ENCODE results near the gene ADRA1B.

The ADRA1B gene

DNA sequence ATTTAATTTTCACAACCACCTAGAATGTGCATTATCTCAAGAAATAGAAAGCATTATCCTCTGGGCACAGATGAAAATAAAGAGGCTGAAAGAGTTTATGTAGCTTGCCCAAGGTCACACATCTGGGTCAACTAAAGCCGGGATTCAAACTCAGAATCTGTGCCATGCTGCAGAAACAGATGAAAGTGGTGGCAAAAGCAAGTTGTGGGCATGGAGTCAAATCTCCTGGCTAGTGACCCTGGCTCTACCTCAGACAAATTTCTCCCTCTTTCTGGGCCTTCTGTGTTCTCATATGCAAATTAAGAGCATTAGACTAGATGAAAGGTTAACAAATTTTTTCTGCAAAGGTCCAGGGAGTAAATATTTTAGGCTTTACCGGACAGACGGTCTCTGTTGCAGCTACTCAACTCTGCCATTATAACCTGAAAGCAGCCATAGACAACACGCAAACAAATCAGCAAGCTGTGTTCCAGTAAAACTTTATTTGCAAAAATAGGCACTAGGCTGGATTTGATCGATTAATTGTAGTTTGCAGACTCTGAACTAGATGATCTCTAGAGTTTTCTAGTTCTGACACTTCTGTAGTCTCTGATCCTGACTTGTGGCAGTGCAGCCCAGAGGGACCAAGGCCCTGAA, 6.0 kb upstream of the ADRA1B start:
- ChIA-PET CTCF (no interaction called here), POLR2A (no interaction called here)
- DNase-seq (ENCODE audit: extremely low spot score) = no peak
- TF ChIP-seq, protein P1, sequence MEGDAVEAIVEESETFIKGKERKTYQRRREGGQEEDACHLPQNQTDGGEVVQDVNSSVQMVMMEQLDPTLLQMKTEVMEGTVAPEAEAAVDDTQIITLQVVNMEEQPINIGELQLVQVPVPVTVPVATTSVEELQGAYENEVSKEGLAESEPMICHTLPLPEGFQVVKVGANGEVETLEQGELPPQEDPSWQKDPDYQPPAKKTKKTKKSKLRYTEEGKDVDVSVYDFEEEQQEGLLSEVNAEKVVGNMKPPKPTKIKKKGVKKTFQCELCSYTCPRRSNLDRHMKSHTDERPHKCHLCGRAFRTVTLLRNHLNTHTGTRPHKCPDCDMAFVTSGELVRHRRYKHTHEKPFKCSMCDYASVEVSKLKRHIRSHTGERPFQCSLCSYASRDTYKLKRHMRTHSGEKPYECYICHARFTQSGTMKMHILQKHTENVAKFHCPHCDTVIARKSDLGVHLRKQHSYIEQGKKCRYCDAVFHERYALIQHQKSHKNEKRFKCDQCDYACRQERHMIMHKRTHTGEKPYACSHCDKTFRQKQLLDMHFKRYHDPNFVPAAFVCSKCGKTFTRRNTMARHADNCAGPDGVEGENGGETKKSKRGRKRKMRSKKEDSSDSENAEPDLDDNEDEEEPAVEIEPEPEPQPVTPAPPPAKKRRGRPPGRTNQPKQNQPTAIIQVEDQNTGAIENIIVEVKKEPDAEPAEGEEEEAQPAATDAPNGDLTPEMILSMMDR (IDR thresholded peaks at IDR 0.05; ENCODE audit: control extremely low read depth, extremely low read depth, low read depth, missing control alignments) = no peak

DNA sequence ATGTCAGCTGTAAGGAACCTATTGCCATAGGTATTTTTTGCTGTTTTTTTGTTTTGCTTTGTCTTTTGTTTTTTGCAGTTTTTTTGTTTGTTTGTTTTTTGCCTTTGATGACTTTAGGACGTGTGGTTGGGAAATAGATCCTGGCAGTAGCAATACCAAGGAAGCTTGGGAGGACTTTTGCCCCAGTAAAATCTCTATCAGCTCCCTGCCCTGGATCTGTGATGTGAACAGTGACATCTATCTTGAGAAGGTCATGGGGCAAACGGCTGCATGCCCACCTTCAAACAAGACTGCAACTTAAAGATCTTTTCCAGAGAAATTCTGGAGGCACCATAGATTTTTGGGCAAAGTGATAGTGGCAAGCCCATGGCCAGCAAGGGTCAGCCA, 5.4 kb upstream of the ADRA1B start:
- ChIA-PET POLR2A (no interaction called here), CTCF (no interaction called here)
- no peak for DNase-seq (ENCODE audit: extremely low spot score)
- TF ChIP-seq, protein P1 (IDR thresholded peaks at IDR 0.05; ENCODE audit: control extremely low read depth, extremely low read depth, low read depth, missing control alignments) = no peak

DNA sequence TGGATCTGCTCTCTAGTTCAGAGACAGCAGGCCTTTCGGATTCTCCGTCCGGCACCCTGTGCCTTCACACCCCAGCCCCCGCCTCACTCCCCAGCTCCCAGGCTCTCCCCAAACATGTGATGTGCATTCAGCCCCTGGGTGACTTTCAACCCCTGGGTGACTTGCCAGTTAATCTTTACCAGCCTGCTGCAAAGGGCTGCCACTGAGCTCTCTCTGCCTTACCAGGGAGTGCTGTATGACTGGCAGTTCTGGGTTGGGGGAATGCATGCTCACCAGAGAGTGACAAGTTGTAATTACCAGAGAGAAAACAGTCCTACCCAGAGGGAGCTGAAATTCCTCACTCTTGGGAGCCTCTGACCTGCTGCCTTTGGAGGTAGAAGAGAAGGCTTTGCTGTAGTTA, 4.9 kb upstream of the ADRA1B start:
- ChIA-PET CTCF (no interaction called here), POLR2A (no interaction called here)
- no peak for DNase-seq (ENCODE audit: extremely low spot score)
- TF ChIP-seq, protein P1 (IDR thresholded peaks at IDR 0.05; ENCODE audit: control extremely low read depth, extremely low read depth, low read depth, missing control alignments) = no peak

DNA sequence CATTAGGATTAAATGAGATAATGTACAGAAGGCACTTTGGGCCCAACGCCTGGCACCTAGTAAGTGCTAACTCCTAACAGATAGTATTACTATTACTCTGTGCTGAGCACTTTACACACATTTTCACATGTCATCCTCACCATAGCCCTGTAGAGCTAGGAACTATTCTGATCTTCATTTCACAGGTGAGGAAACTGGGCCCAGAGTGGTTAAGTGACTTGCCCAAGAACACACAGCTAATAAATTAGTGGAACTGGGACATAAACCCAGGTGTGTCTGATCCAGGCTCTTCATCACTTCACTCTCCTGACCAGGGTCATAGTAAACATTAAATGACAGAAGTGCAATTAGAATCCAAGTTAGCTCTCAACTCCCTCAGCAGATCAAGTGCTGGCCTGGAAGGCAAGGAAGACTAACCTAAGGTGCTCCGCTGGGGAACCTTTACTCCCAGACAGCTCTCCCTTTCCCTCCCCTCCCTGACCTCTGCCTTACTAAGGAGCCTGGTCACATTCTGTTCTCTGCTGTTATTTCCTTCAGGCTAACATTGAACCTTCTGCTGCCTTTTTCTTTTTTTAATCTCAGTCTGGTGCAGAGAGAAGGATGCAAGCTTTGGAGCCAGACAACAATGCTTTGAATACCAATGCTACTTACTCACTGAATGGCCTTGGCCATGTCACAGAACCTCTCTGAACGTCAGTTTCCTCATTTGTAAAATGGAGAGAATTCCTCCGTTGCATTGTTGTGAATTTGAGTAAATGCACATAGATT, 4.1 kb upstream of the ADRA1B start:
- no peak for DNase-seq (ENCODE audit: extremely low spot score)

DNA sequence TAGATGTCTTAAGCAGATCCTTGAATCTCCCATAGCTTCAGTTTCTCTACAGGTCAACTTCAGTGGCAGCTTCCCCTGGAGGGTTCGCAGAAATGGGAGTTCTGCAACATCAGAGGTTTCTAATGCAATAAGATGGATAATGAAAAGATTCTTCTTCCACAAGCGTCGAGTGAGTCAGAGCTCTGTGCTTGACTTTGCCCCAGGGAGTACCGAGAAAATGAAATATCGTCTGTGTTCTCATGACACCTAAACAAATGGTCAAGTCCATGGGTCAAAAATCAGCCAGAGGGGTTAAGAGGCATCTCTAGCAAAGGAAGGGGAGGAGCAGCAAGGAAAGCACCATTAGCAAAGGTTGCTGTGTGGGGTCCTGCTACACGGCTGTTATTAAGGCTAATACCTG, 3.2 kb upstream of the ADRA1B start:
- ChIA-PET CTCF (interaction anchor here (1.4 to 1.6 kb wide), 2 partner anchors 12 to 581 kb away, joined by 3 read pairs; no protein-coding TSS in a partner anchor), POLR2A (no interaction called here)
- TF ChIP-seq, protein P1 (IDR thresholded peaks at IDR 0.05; ENCODE audit: control extremely low read depth, extremely low read depth, low read depth, missing control alignments) = no peak
- no peak for DNase-seq (ENCODE audit: extremely low spot score)

More for the DNA sequence above, 4.1 kb upstream of the ADRA1B start:
- TF ChIP-seq, protein P1 (IDR thresholded peaks at IDR 0.05; ENCODE audit: control extremely low read depth, extremely low read depth, low read depth, missing control alignments) = no peak
- ChIA-PET POLR2A (no interaction called here), CTCF (interaction anchor here (1.4 kb wide), 1 partner anchor 13 kb away, joined by 3 read pairs; no protein-coding TSS in a partner anchor)

DNA sequence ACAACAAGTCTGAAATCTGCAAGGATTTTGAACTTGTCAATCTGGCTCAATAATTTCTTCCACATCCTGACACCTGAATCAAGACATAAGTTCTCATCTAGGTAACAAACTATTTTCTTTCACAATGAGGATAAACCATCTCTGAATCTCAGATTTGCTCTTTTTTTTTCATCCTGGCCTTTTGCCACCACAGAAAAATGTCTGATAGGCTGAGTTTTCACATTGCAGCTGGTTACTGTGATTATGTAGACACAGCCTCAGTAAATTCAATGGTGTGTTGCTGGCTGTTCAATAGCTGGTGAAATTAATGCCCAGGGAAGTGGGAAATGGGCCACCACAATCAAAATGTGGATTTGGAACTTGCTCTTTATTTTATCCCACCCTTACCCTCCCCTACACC, 2.8 kb upstream of the ADRA1B start:
- ChIA-PET POLR2A (no interaction called here), CTCF (interaction anchor here (1.6 to 2.3 kb wide), 3 partner anchors 10 to 582 kb away, joined by 3 to 9 read pairs (median 3); no protein-coding TSS in a partner anchor)
- TF ChIP-seq, protein P1 (IDR thresholded peaks at IDR 0.05; ENCODE audit: control extremely low read depth, extremely low read depth, low read depth, missing control alignments) = no peak
- no peak for DNase-seq (ENCODE audit: extremely low spot score)

All from GM10248 (cell line).